Spinal cord (tissue), 10 donors: ENCODE data around the gene STEAP3. TPM values are rescaled to one million over a fixed set of nuclear protein-coding genes. Genes with fewer than 3 reads are reported as not detected.
A peak's percentile ranks its signal among the peaks of the same experiment; 100 is the strongest.

ENCODE experiments used
- DNase-seq, 6 donors: peaks; one replicate each; pipeline versions ENCODE4 v3.0.0 to v3.0.0-alpha.2; 2013 to 2015; ENCODE audit warnings: low spot score in 6 of 6, low read depth in 4 of 6
- H3K27ac ChIP-seq: one replicate; pipeline ENCODE4 v1.5.1; 2013; ENCODE audit warnings: low read depth, low read length, control low read depth
- H3K27me3 ChIP-seq: one replicate; pipeline ENCODE4 v1.6.1; 2013; ENCODE audit warnings: low read length; ENCODE audit not compliant: control insufficient read depth, insufficient read depth
- H3K36me3 ChIP-seq: one replicate; pipeline ENCODE4 v1.6.1; 2013; ENCODE audit warnings: low read length; ENCODE audit not compliant: control insufficient read depth, insufficient read depth
- H3K4me1 ChIP-seq: one replicate; pipeline ENCODE4 v1.6.1; 2013; ENCODE audit warnings: low read length; ENCODE audit not compliant: control insufficient read depth, insufficient read depth
- H3K4me3 ChIP-seq: one replicate; pipeline ENCODE4 v1.5.1; 2013; ENCODE audit warnings: low read depth, low read length, control low read depth
- H3K9me3 ChIP-seq: one replicate; pipeline ENCODE4 v1.6.1; 2013; ENCODE audit warnings: low read length; ENCODE audit not compliant: control insufficient read depth, insufficient read depth
- WGBS: methylation state at CpG from one replicate; pipeline ENCODE4 v1.1.5; 2013; ENCODE audit warnings: missing lambda C conversion rate; ENCODE audit not compliant: insufficient coverage; 5-methylcytosine and 5-hydroxymethylcytosine counted together
- long read RNA-seq, 4 donors: transcript quantifications; one replicate each; lab custom pipeline, GENCODE V29; 2026
- polyA plus RNA-seq, 2 donors: library from polyadenylated mRNA; unstranded; fragments of 120-200 nt; gene quantifications; one replicate each; pipeline ENCODE4 v1.2.1, GENCODE V29; 2013; ENCODE audit not compliant: insufficient read length in 2 of 2
- total RNA-seq, 2 donors: library from RNA; depleted of rRNA in 1 of 2; stranded (reverse); fragments of 120-200 nt in 1 of 2; fragments of >200 nt in 1 of 2; gene quantifications; one replicate each; pipeline versions ENCODE4 v1.2.3 to v1.2.4, GENCODE V29; 2013 to 2014
- donor health status: healthy.

STEAP3 gene
- 1 to 10 TPM in 1 of 2 donors, under 1 TPM in 1; 0.94 to 7.0 TPM for total RNA-seq
- polyA plus RNA-seq = 1 to 10 TPM; 3.1 to 3.2 TPM
- long read RNA-seq, donor 1, partial matches to known transcripts = 0 of 22 reads
- long read RNA-seq, donor 1, other reads (novel, unspliced or antisense) = 21 of 22 reads
- long read RNA-seq, donor 2, partial matches to known transcripts = 0 of 1 reads
- long read RNA-seq, donor 2, other reads (novel, unspliced or antisense) = 0 of 1 reads
- long read RNA-seq, donor 3 = 0 reads
- long read RNA-seq, donor 4 = 0 reads

- no peak within 1 kb of the TSS for H3K27ac ChIP-seq
- peaks cover 17% of the 10 kb centered on the region for H3K27me3 ChIP-seq
- no peaks in the 10 kb centered on the region for H3K9me3 ChIP-seq
- peaks cover 9% of the 10 kb centered on the region for H3K4me1 ChIP-seq
- H3K36me3 ChIP-seq = no peaks in the 10 kb centered on the region
- peak in 2 of 6 donors; percentile 41 to 42 for DNase-seq
- peak within 1 kb of the TSS; percentile 9 for H3K4me3 ChIP-seq
- under 1% methylated on average over 89 of the region's 89 CpGs for WGBS
Observed at GRCh38 chr2:119223521-119224390, at the start of gene STEAP3. Gene STEAP3, plus strand, starts transcription at chr2:119223834. Its CDS starts 7,179 bp downstream, at chr2:119231013.

GRCh38 chr2:119174216-119174992 is 49.2 kb upstream of the STEAP3 start:
- DNase-seq = no peak
- WGBS = 72% methylated on average over 22 of the region's 22 CpGs

GRCh38 chr2:119174993-119175347 is 48.7 kb upstream of the STEAP3 start:
- DNase-seq = no peak
- Histone ChIP-seq H3K27ac (no peak overlapping the region), H3K9me3 (no peaks in the 10 kb centered on the region), H3K4me1 (no peaks in the 10 kb centered on the region), H3K27me3 (no peaks in the 10 kb centered on the region), H3K4me3 (no peak overlapping the region), H3K36me3 (no peaks in the 10 kb centered on the region)
- 89% methylated on average over 3 of the region's 6 CpGs for WGBS

More at GRCh38 chr2:119174216-119174992, 49.2 kb upstream of the STEAP3 start:
- Histone ChIP-seq H3K27ac (no peak overlapping the region), H3K9me3 (no peaks in the 10 kb centered on the region), H3K4me3 (no peak overlapping the region), H3K4me1 (no peaks in the 10 kb centered on the region), H3K36me3 (no peaks in the 10 kb centered on the region), H3K27me3 (peaks cover 2% of the 10 kb centered on the region)

- Histone ChIP-seq H3K9me3 (no peaks in the 10 kb centered on the region), H3K27me3 (no peaks in the 10 kb centered on the region), H3K4me3 (no peak overlapping the region), H3K4me1 (no peaks in the 10 kb centered on the region), H3K36me3 (no peaks in the 10 kb centered on the region), H3K27ac (no peak overlapping the region)
- WGBS = 97% methylated on average over 5 of the region's 10 CpGs
- no peak for DNase-seq
Observed at GRCh38 chr2:119175517-119175916, 48.1 kb upstream of the STEAP3 start.

GRCh38 chr2:119177171-119177837 is 46.3 kb upstream of the STEAP3 start:
- WGBS = 87% methylated on average over 9 of the region's 12 CpGs
- H3K27me3 ChIP-seq = no peaks in the 10 kb centered on the region

GRCh38 chr2:119177838-119178190 is 45.8 kb upstream of the STEAP3 start:
- no peak overlapping the region for H3K4me3 ChIP-seq
- no peaks in the 10 kb centered on the region for H3K9me3 ChIP-seq
- DNase-seq = no peak
- 80% methylated on average over 3 of the region's 4 CpGs for WGBS
- H3K27me3 ChIP-seq = no peaks in the 10 kb centered on the region
- H3K27ac ChIP-seq = no peak overlapping the region
- no peaks in the 10 kb centered on the region for H3K36me3 ChIP-seq
- H3K4me1 ChIP-seq = peaks cover 13% of the 10 kb centered on the region

More at GRCh38 chr2:119177171-119177837, 46.3 kb upstream of the STEAP3 start:
- no peak for DNase-seq
- Histone ChIP-seq H3K4me1 (peaks cover 13% of the 10 kb centered on the region), H3K4me3 (no peak overlapping the region), H3K36me3 (no peaks in the 10 kb centered on the region), H3K9me3 (no peaks in the 10 kb centered on the region), H3K27ac (no peak overlapping the region)

GRCh38 chr2:119178776-119179175 is 44.9 kb upstream of the STEAP3 start:
- Histone ChIP-seq H3K9me3 (no peaks in the 10 kb centered on the region), H3K36me3 (no peaks in the 10 kb centered on the region), H3K4me3 (no peak overlapping the region), H3K27ac (no peak overlapping the region), H3K4me1 (peaks cover 13% of the 10 kb centered on the region), H3K27me3 (no peaks in the 10 kb centered on the region)
- 97% methylated on average over 6 of the region's 6 CpGs for WGBS
- no peak for DNase-seq

- Histone ChIP-seq H3K4me3 (no peak overlapping the region), H3K36me3 (no peaks in the 10 kb centered on the region), H3K27ac (no peak overlapping the region), H3K27me3 (no peaks in the 10 kb centered on the region), H3K4me1 (peaks cover 13% of the 10 kb centered on the region), H3K9me3 (no peaks in the 10 kb centered on the region)
- DNase-seq = no peak
- WGBS = 66% methylated on average over 2 of the region's 2 CpGs
Observed at GRCh38 chr2:119179202-119179601, 44.4 kb upstream of the STEAP3 start.

GRCh38 chr2:119179991-119180390 is 43.6 kb upstream of the STEAP3 start:
- Histone ChIP-seq H3K27ac (no peak overlapping the region), H3K27me3 (no peaks in the 10 kb centered on the region), H3K4me3 (no peak overlapping the region), H3K4me1 (peaks cover 13% of the 10 kb centered on the region), H3K9me3 (no peaks in the 10 kb centered on the region), H3K36me3 (no peaks in the 10 kb centered on the region)
- DNase-seq = peak in 1 of 6 donors; percentile 52
- WGBS = 62% methylated on average over 6 of the region's 7 CpGs
